WTC11 (cell line): ENCODE measurements around the gene DALRD3.

Source experiments
- ATF6 ChIP-seq: sonication (generic); formaldehyde crosslinking; IDR thresholded peaks from 2 replicates; pipeline ENCODE4 v1.8.1; 2023; ENCODE audit warnings: mild to moderate bottlenecking, missing genetic modification reagents
- CDX4 ChIP-seq: fragments of 250-450 bp; sonication (Bioruptor Pico); IDR thresholded peaks from 2 replicates; pipeline ENCODE4 v1.9.0; 2021; ENCODE audit warnings: moderate library complexity, mild to moderate bottlenecking, inconsistent platforms, borderline replicate concordance
- CREB1 ChIP-seq: sonication (generic); formaldehyde crosslinking; IDR thresholded peaks from 2 replicates; pipeline ENCODE4 v1.8.0; 2023; ENCODE audit warnings: mild to moderate bottlenecking, missing genetic modification reagents
- HMGA2 ChIP-seq: fragments of 250-450 bp; sonication (Bioruptor Pico); IDR thresholded peaks from 2 replicates; pipeline ENCODE4 v1.4.0; 2021; ENCODE audit warnings: mild to moderate bottlenecking, moderate library complexity
- MAX ChIP-seq: sonication (generic); formaldehyde crosslinking; IDR thresholded peaks from 2 replicates; pipeline ENCODE4 v1.8.0; 2022; ENCODE audit warnings: mild to moderate bottlenecking, missing genetic modification reagents
- PRDM15 ChIP-seq: sonication (generic); formaldehyde crosslinking; IDR thresholded peaks from 2 replicates; pipeline ENCODE4 v1.8.0; 2022; ENCODE audit warnings: missing genetic modification reagents
- TEAD1 ChIP-seq: sonication (generic); formaldehyde crosslinking; IDR thresholded peaks from 2 replicates; pipeline ENCODE4 v1.8.0; 2022; ENCODE audit warnings: mild to moderate bottlenecking, missing genetic modification reagents
- USF1 ChIP-seq: sonication (generic); formaldehyde crosslinking; IDR thresholded peaks from 2 replicates; pipeline ENCODE4 v1.8.0; 2022; ENCODE audit warnings: mild to moderate bottlenecking, missing genetic modification reagents
- ZNF423 ChIP-seq: fragments of 250-450 bp; sonication (Bioruptor Pico); IDR thresholded peaks from 2 replicates; pipeline ENCODE4 v2.1.2; 2022; ENCODE audit warnings: mild to moderate bottlenecking, moderate library complexity
- TF ChIP-seq, protein P1 (sequence below): fragments of 200-600 bp; IDR thresholded peaks from 2 replicates; pipeline ENCODE4 v1.8.0; 2022; ENCODE audit warnings: antibody characterized with exemption

GRCh38 chr3:48997714-48998637 lies 20.4 kb downstream of the DALRD3 start:
- TF ChIP-seq, protein P1, sequence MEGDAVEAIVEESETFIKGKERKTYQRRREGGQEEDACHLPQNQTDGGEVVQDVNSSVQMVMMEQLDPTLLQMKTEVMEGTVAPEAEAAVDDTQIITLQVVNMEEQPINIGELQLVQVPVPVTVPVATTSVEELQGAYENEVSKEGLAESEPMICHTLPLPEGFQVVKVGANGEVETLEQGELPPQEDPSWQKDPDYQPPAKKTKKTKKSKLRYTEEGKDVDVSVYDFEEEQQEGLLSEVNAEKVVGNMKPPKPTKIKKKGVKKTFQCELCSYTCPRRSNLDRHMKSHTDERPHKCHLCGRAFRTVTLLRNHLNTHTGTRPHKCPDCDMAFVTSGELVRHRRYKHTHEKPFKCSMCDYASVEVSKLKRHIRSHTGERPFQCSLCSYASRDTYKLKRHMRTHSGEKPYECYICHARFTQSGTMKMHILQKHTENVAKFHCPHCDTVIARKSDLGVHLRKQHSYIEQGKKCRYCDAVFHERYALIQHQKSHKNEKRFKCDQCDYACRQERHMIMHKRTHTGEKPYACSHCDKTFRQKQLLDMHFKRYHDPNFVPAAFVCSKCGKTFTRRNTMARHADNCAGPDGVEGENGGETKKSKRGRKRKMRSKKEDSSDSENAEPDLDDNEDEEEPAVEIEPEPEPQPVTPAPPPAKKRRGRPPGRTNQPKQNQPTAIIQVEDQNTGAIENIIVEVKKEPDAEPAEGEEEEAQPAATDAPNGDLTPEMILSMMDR: no peak
- no peak for TF ChIP-seq CREB1 (CRISPR knock-in tag)
- no peak for TF ChIP-seq MAX
- TF ChIP-seq CDX4 (CRISPR knock-in tag): no peak
- no peak for TF ChIP-seq ATF6 (CRISPR knock-in tag)
- no peak for TF ChIP-seq PRDM15 (CRISPR knock-in tag)
- no peak for TF ChIP-seq ZNF423 (CRISPR knock-in tag)
- no peak for TF ChIP-seq HMGA2
- TF ChIP-seq USF1 (CRISPR knock-in tag): no peak
- no peak for TF ChIP-seq TEAD1 (CRISPR knock-in tag)
